ENCODE data around the gene EP400. TPM values are rescaled to one million over a fixed set of nuclear protein-coding genes. Genes with fewer than 3 reads are reported as not detected.
"Not testable (repeated sequence)": the region's sequence is repeated elsewhere in the genome, so short reads cannot be mapped to it uniquely, and the experiment has no call there.

Gene EP400
- total RNA-seq, 1 donor from 2014 or later, result 59.7 TPM

DNA sequence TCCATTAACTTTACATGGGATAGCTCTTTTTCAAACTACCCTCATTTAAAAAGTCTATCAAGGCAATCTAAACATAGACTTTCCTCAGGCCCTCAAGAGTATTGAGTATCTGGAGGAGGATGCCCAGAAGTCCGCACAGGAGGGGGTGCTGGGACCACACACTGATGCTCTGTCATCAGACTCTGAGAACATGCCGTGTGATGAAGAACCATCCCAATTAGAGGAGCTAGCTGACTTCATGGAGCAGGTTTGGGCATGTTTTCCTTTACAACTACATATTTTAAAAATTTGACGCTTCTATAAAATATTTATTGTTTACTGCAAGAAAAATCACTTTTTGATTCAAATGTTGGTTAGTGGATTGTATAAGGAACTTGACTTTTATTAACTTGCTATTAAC lies 93.5 kb downstream of the EP400 start:
- intact Hi-C loops (cut with micrococcal nuclease), result no loop called here

GRCh38 chr12:132043770-132044467 lies 94.2 kb downstream of the EP400 start:
- intact Hi-C loops (cut with micrococcal nuclease), result no loop called here

GRCh38 chr12:132044661-132045412 lies 95.1 kb downstream of the EP400 start:
- intact Hi-C loops (cut with micrococcal nuclease), result no loop called here

DNA sequence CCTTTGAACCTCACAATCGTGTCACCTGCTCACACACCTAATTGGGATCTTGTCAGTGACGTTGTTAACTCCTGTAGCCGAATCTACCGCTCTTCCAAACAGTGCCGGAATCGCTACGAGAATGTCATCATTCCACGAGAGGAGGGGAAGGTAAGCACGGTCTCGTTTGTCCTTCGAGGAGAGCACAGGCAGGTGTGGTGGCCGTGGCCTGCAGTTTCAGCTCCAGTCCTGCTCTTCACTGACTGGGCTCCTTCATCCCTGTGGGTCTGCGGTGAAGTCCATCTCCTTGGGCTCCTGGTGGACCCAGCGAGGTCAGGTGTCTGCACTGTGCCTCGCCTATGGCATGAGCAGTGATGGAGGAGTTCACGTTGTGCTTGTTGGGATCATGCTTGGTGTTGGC lies 96.0 kb downstream of the EP400 start:
- intact Hi-C loops (cut with micrococcal nuclease), result no loop called here

GRCh38 chr12:132046561-132046960 lies 96.8 kb downstream of the EP400 start:
- intact Hi-C loops (cut with micrococcal nuclease), result no loop called here

- intact Hi-C loops (cut with micrococcal nuclease), result not testable (repeated sequence)
These were observed 97.9 kb downstream of the EP400 start for GRCh38 chr12:132047630-132048029.

- intact Hi-C loops (cut with micrococcal nuclease), result no loop called here
These were observed 99.7 kb downstream of the EP400 start for GRCh38 chr12:132049442-132049841.

GRCh38 chr12:132049876-132050275 lies 100.1 kb downstream of the EP400 start:
- intact Hi-C loops (cut with micrococcal nuclease), result no loop called here

DNA sequence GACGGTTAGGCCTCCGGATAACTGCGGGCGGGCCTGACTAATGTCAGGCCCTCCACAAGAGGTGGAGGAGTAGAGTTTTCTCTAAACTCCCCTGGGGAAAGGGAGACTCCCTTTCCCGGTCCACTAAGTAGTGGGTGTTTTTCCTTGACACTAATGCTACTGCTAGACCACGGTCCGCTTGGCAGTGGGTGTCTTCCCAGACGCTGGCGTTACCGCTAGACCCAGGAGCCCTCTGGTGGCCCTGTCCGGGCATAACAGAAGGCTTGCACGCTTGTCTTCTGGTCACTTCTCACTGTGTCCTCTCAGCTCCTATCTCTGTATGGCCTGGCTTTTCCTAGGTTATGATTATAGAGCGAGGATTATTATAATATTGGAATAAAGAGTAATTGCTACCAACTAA lies 102.0 kb downstream of the EP400 start:
- intact Hi-C loops (cut with micrococcal nuclease), result not testable (repeated sequence)

- intact Hi-C loops (cut with micrococcal nuclease), result no loop called here
These were observed 102.6 kb downstream of the EP400 start for GRCh38 chr12:132052196-132052932.

DNA sequence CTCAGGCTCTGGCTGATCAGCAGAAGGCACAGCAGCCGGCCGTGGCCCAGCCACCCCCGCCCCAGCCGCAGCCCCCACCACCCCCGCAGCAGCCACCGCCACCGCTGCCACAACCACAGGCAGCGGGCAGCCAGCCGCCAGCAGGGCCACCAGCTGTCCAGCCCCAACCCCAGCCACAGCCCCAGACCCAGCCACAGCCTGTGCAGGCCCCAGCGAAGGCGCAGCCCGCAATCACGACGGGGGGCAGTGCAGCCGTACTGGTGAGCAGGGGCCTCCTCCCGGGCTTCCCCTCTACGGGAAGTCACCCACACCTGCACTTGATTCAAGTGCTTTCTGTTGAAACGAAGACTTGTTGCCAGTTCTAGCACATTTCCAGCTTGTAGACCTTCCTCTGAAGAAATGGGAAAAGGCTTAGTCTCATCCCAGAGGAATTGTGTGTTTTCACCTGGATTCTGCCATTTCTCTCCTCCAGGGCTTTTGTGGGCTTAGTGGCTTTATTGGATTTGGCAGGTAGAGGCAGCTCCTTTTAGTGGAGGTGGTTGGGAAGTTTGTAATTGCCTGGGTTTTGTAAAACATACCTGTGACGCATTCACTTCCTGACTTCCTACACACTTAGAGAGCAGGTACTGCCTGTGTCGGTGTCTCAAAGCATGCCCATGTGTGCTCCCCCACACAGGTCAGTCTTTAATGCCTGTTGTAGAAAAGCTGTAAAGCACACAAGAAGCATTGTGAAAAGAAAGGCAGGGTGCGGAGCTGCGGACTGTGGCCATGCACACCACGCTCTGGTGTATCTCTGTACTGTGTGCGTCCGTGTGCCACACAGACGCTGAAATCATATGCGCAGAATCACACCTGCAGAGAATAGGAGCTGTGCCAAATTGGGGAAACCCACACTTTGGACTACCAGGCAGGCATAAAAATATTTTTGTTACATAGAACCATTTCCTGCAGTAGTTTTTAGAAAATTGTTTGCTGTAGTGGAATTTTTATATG lies 103.9 kb downstream of the EP400 start:
- intact Hi-C loops (cut with micrococcal nuclease), result no loop called here

GRCh38 chr12:132054983-132055382 lies 105.2 kb downstream of the EP400 start:
- intact Hi-C loops (cut with micrococcal nuclease), result no loop called here

DNA sequence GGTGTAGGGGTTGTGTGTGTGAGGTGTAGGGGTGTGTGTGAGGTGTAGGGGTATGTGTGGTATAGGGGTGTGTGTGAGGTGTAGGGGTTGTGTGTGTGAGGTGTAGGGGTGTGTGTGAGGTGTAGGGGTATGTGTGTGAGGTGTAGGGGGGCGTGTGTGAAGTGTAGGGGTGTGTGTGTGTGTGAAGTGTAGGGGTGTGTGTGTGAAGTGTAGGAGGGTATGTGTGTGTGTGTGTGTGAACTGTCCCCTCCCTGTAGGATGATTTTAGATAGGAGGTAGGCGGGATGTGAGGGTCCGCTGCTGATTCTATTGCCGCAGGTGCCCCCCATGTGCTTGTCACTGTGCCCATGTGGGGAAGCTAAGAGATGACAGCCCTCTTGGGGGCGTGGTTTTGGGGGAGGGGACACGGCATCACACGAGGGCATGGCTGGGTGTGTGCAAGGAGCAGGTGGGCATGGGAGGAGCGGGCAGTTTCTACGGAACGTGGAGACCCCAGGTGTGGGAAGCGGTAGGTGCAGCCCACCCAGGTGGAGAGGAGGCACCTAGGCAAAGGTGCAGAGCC lies 105.9 kb downstream of the EP400 start:
- intact Hi-C loops (cut with micrococcal nuclease), result no loop called here

- intact Hi-C loops (cut with micrococcal nuclease), result no loop called here
These were observed 106.6 kb downstream of the EP400 start for GRCh38 chr12:132056320-132056719.

GRCh38 chr12:132056951-132057350 lies 107.2 kb downstream of the EP400 start:
- intact Hi-C loops (cut with micrococcal nuclease), result no loop called here

GRCh38 chr12:132057691-132058090 lies 107.9 kb downstream of the EP400 start:
- intact Hi-C loops (cut with micrococcal nuclease), result no loop called here

DNA sequence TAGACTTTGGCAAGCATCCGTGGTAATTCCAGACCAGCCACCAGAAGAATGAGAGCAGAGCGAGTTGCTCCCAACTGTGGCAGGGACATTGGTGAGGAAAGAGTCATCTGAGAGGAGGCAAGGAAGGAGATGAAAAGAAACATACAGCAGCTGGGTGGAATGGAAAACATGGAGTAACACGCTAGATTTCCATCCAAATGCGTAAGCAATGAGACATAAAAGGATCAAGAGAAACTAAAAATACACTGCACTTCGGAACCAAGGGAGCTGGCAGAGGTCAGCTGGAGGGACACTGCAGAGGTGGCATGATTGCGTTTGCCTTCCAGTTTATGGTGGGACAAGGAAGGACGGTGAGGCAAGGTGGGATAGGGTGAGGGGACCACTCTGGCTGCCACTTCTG lies 111.5 kb downstream of the EP400 start:
- intact Hi-C loops (cut with micrococcal nuclease), result no loop called here

- intact Hi-C loops (cut with micrococcal nuclease), result no loop called here
These were observed 112.1 kb downstream of the EP400 start for GRCh38 chr12:132061641-132062430.

DNA sequence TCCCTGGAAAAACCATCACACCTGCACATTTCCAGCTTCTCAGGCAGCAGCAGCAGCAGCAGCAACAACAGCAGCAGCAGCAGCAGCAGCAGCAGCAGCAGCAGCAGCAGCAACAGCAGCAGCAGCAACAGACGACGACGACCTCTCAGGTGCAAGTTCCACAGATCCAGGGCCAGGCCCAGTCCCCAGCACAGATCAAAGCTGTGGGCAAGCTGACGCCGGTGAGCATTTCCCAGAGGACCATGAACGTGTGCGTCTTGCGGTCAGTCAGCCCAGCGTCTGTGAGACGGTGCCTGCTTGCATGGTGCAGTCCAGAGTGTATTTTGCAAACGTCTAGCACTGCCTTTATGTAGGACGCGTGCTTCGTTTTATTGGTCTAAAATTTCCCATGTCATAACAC lies 112.7 kb downstream of the EP400 start:
- intact Hi-C loops (cut with micrococcal nuclease), result no loop called here

- intact Hi-C loops (cut with micrococcal nuclease), result no loop called here
These were observed 113.7 kb downstream of the EP400 start for GRCh38 chr12:132063491-132063890.

Measured in T-helper 1 cell treated with Interleukin-12 subunit alpha and Interleukin-12 subunit beta and Interleukin-4 antibody, amounts not matched to agents 30 ng/mL and 1 ng/mL, for 36 hours (primary cell).